CMK (cell line): ENCODE data around the gene MRPL2.
"Not testable (repeated sequence)": the region's sequence is repeated elsewhere in the genome, so short reads cannot be mapped to it uniquely, and the experiment has no call there.

ENCODE experiments used
- DNase-seq: peaks from one replicate; pipeline ENCODE4 v3.0.0-alpha.2; 2010; ENCODE audit warnings: low read depth

The MRPL2 gene

DNA sequence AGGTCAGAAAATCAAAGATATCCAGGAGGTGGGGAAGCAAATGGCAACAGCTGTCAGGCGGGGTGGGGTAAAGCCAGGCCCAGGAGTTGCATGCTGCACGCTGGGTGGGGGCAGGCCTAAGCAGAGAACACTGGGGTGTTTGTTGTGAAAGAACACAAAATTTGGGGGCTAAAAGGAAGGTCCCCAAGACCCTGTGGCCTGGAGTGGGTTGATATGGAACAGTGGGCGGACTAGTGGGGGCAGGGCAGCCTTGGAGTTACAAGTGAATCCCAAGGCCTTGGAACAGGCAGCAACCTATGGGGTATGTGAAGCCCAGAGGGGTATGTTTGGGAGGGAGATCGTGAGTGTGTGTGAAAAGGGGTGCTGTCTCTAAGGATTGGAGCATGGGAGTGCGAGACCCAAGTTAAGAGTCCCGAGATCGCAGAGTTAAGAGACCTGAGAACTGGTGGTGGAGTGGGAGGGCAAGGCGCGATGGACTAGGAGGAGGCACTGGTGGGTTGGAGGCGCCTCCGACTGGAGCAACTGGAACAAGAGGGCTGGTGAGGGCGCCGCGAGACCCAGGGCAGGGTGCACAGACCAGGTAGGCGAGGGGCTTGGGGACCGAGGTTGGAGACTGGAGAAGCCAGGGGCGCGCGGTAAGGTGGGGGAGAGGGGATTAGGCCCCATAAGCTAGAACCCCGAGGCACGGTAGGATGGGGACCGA, 6.2 kb downstream of the MRPL2 start:
- no peak for DNase-seq

DNA sequence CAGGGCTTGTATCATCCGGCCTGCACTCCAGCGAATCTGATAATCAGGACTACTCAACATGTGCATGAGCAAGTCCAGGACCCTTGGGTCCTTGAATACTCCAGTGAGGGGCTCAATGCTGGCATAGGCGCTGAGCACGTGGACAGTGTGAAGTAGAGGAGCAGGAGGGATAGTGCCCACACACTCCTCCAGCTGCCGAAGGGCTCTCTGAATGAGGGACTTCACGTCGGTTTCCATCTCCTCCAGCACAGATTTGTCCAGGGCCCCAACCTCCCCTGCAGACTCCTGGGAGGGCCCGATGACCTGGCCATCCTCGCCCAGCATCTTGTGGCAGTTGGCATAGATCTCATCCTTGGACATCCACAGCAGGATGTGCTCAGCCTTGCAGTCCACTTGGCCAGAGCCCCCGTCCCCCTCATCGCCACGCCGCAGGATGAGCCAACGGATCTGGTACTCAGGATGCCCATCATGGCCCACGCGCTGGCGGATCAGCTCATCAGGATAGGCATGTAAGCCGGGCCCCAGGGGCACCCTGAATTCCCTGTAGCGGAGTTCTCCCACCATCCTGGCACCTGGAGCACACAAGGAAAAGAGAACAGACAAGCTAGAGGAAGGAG, 6.9 kb downstream of the MRPL2 start:
- DNase-seq = no peak

DNA sequence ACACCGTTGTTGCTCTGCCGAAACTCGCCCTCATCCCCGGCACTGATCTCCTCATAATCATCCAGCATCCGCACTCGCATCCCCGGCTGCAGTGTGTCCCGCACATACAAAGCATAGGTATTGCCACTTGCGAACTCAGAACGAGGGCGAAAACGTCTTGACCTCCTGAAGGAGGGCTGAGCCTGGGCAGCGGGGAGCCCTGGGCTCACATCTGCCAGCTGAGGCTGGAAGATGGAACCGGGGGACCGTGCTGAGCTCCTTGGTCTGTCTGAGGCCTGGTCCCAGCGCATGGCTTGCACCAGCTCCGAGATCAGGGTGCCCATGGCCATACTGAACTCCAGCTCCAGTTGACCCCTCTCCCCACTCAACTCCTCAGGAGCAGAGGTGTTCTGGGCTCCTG, 8.3 kb downstream of the MRPL2 start:
- no peak for DNase-seq

GRCh38 chr6:43047998-43048397, 11.2 kb downstream of the MRPL2 start:
- DNase-seq = no peak

GRCh38 chr6:43045371-43045930, 13.8 kb downstream of the MRPL2 start:
- DNase-seq = no peak

- DNase-seq = no peak
Observed at GRCh38 chr6:43043310-43043709, 15.9 kb downstream of the MRPL2 start.

DNA sequence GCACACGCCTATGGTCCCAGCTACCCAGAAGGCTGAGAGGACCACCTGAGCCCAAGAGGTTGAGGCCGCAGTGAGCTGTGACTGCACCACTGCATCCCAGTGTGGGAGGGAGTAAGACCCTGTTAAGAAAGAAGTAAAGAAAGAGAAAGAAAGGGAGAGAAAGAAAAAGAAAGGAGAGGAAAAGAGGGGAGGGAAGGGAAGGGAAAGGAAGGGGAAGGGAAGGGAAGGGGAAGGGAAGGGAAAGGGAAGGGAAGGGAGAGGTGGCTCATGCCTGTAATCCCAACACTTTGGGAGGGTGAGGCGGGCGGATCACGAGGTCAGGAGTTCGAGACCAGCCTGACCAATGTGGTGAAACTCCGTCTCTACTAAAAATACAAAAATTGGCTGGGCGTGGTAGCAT, 17.8 kb downstream of the MRPL2 start:
- not testable (repeated sequence) for DNase-seq

GRCh38 chr6:43040542-43041257, 18.5 kb downstream of the MRPL2 start:
- DNase-seq = no peak

DNA sequence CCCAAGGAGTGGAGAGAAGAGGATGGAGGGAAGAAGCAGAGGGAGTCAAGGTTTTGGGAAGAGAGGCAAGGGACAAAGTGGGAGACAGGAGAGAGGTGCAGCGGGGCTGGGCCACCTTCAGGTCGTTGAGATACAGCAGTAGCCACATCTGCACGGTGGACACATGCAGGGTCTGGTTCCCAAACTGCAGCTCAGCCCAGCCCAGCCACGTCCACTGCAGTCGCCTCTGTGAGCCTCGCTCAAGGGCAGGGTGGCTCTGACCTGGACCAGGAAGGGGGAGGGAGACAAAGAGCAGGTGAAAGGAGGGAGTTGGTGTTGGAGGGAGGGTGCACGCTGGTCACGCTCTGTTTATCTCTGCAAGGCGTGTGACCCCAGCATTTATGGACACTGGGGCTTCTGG, 20.5 kb downstream of the MRPL2 start:
- DNase-seq = no peak

DNA sequence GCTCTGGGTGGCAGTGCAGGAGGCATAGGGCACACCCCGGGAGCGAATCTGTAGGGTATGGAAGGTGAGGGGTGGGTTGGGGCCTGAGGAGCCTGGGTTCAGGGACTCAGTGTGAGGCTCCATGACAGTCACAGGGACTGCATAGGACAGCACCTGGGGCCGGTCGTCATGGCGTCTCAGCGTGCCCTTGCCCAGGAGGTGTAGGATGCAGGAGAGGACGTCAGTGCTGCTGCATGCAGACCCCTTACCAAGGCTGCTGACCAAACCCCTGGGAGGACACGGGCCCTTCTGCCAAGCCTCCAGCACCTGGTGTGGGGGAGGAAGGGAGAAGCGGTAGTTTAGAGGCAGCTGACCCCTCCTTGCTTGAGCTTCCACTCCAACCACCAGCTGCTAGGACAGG, 21.5 kb downstream of the MRPL2 start:
- no peak for DNase-seq

GRCh38 chr6:43037197-43037596, 22.0 kb downstream of the MRPL2 start:
- no peak for DNase-seq

- no peak for DNase-seq
Observed at GRCh38 chr6:43036712-43037111, 22.5 kb downstream of the MRPL2 start.

DNA sequence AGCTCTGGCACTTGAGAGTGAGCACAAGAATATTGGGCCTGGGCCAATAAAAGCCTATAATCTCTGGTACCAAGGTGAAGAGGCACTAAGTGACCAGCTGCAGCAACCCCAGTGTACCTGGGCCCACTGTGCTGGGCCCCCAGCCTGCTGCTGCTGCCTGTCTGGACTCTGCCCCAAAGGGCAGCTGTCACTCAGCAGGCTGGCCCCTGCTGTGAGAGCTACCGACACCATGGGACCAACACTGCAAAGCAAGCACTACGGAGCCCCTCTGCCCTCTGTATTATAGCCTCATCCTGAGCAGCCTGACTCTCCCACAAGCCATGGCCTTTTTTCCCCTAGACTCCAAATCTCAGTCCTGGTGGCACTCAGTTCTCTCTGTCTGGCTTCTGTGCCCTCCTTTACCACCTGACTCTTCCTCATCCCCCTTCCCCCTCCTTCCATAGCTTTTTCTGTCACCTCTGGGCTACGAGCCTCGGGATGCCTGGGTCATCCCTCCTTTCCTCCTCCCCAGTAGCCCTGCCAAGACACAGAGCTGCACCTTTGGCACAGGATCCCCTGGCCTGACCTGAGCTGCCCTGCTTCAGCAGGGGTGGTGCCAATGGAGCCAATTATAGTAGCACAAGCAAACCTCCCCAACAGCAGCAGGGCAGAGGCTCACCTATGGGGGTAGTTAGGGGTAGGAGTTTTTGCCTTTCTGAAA, 23.6 kb downstream of the MRPL2 start:
- no peak for DNase-seq

- no peak for DNase-seq
Observed at GRCh38 chr6:43034190-43034525, 25.1 kb downstream of the MRPL2 start.

- DNase-seq = no peak
Observed at GRCh38 chr6:43033496-43034189, 25.6 kb downstream of the MRPL2 start.

DNA sequence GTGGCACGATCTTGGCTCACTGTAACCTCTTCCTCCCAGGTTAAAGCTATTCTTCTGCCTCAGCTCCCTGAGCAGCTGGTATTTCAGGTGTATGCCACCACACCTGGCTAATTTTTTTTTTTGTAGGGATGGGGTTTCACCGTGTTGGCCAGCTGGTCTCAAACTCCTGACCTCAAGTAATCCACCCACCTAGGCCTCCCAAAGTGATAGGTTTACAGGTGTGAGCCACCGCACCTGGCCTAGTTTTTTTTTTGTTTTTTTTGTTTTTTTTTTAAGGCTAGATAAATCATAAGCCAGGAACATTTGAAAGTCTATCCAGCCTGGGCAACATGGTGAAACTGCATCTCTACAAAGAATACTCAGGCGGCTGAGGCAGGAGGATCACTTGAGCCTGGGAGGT, 26.9 kb downstream of the MRPL2 start:
- no peak for DNase-seq

DNA sequence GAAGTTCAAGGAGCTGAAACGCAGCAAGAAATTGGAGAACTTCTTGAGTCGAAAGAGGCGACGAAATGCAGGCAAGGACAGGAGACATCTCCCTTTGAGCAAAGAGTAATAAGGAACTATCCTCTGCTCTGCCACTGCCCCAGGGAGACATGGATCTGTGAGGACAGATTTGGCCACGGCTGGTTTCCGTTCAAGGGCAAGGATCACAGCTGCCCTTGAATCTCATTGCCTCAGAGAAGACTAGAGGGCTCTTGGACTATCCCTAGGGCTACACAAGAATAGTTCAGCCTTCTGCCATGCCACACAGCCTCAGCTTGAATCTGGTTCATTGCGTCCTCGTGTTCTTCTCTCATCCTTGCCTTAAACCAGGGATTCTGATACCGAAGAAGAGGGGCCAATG, 30.1 kb downstream of the MRPL2 start:
- DNase-seq = no peak

- no peak for DNase-seq
Observed at GRCh38 chr6:43026365-43026764, 32.9 kb downstream of the MRPL2 start.

GRCh38 chr6:43024436-43024835, 34.8 kb downstream of the MRPL2 start:
- DNase-seq = no peak

DNA sequence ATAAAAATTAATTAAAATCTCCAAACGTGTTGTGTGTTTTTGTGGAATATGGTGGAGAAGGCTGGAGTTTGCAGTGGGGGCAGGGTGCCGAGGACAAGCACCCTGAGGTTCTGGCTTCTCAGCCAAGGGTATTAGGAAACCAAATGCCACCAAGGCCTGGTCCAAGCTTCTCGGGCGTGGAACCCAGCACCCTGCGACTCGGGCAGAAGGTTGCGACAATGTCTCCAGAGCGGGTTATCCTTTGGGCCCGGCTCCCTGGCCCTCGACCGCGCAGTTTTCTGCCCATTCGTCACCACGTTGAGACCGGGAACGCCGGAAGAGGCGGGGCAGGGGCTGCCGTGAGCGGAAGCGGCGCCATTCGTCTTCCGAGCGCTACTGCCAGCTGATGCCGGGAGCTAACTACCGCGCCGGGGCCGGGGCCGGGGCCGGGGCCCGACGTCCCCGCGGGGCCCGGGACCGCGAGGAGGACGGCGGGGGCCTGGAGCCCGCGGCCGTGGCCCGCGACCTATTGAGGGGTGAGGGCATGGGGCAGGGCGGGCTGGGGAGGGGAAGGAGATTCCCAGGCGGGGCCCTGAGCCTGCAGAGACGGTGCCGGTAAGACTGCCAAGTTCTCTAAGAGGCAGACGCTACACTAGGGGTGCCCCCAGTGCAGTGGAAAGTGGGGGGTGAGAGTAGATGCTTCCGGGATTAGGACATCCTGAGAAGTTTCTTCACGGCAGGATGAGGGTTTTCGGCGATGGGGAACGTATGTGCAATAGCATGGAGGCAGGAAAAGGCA, 37.8 kb downstream of the MRPL2 start, which contains the start of gene RRP36:
RRP36 (plus strand) TSS at position 354 of the 778 bp plus-strand sequence; CDS start at position 386, 32 bp downstream.
- no peak for DNase-seq

DNA sequence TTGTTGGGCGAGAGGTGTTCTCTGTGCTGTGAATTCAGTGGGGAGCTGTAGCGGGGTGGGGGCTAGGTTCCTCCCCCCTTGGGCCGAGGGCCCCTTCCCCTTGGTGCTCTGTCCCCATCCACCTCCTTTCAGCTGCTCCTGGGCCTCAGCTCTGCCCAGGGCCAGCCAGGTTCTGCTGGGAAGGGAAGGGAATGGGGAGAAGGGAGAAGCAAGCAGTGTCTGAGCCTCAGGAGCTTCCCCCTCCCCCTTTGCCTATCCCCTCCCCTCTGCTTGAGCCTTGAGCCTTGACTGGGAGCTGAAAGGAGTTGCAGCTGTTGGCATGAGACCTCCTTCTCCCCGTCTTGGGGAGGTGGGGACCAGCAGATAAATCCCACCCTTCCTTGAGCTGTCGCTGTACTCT, 38.4 kb downstream of the MRPL2 start:
- no peak for DNase-seq
